Lung (tissue), 12 donors: Measurements from ENCODE around the gene CSK. TPM values are rescaled to one million over a fixed set of nuclear protein-coding genes. Genes with fewer than 3 reads are reported as not detected.

ENCODE experiments used
- ATAC-seq: fragments of 200-7000 bp; cut with Tn5 transposase; one replicate; pipeline ENCODE4 v1.9.1; 2020; ENCODE audit warnings: moderate number of reproducible peaks; ENCODE audit not compliant: insufficient read depth, low FRiP score
- DNase-seq, 3 donors: peaks; one replicate each; pipeline ENCODE4 v3.0.0-alpha.2; 2013 to 2017
- H3K27ac ChIP-seq, 2 donors: one replicate each; pipeline ENCODE4 v1.5.1; 2013; ENCODE audit warnings: mild to moderate bottlenecking in 2 of 2, moderate library complexity in 2 of 2, control low read depth in 1 of 2, inconsistent platforms in 1 of 2, low read depth in 1 of 2, low read length in 1 of 2
- H3K27me3 ChIP-seq, 3 donors: one replicate each; pipeline ENCODE4 v1.5.1; 2013; ENCODE audit warnings: low read length in 2 of 3; ENCODE audit not compliant: control insufficient read depth in 3 of 3, insufficient read depth in 3 of 3
- H3K36me3 ChIP-seq, 4 donors: one replicate each; pipeline ENCODE4 v1.5.1; 2013; ENCODE audit warnings: low read length in 4 of 4, mild to moderate bottlenecking in 1 of 4, moderate library complexity in 1 of 4; ENCODE audit not compliant: control insufficient read depth in 4 of 4, insufficient read depth in 4 of 4
- H3K4me1 ChIP-seq, 5 donors: one replicate each; pipeline ENCODE4 v1.5.1; 2013; ENCODE audit warnings: low read length in 5 of 5, mild to moderate bottlenecking in 2 of 5, moderate library complexity in 1 of 5; ENCODE audit not compliant: control insufficient read depth in 5 of 5, insufficient read depth in 5 of 5
- H3K4me3 ChIP-seq: one replicate; pipeline ENCODE4 v1.5.1; 2013; ENCODE audit warnings: mild to moderate bottlenecking, control low read depth, moderate library complexity
- H3K9ac ChIP-seq, 2 donors: one replicate each; pipeline ENCODE4 v1.5.1; 2013; ENCODE audit warnings: low read length in 2 of 2, control low read depth in 1 of 2; ENCODE audit not compliant: insufficient read depth in 1 of 2
- H3K9me3 ChIP-seq, 4 donors: one replicate each; pipeline ENCODE4 v1.5.1; 2013; ENCODE audit warnings: low read length in 3 of 4, mild to moderate bottlenecking in 1 of 4, moderate library complexity in 1 of 4; ENCODE audit not compliant: control insufficient read depth in 4 of 4, insufficient read depth in 3 of 4
- WGBS, 2 donors: extraction: QIAGEN DNeasy Blood & Tissue Kit; methylation state at CpG; one replicate each; pipeline ENCODE4 v1.1.7; 2013; 5-methylcytosine and 5-hydroxymethylcytosine counted together
- polyA plus RNA-seq, 2 donors: library from polyadenylated mRNA; stranded (reverse); fragments of 200-250 nt; gene quantifications; one replicate each; pipeline ENCODE4 v1.2.1, GENCODE V29; 2013
- total RNA-seq, 2 donors: library from RNA; depleted of rRNA in 1 of 2; stranded (reverse); fragments of >200 nt in 1 of 2; gene quantifications; one replicate each; pipeline ENCODE4 v1.2.1, GENCODE V29; 2014 to 2021
- TF ChIP-seq, protein P1 (sequence below): IDR thresholded peaks from 2 replicates; pipeline ENCODE4 v1.5.1; 2012; ENCODE audit warnings: mild to moderate bottlenecking; ENCODE audit errors: control extremely low read depth, extremely low read depth
- donor health status: control.
- donor health status: control.
- donor health status: Bipolar disorder and iron deficiency.
- donor health status: healthy.
- donor health status: DM: yes; HTN: yes; CAD: no.

CSK gene
- total and polyA plus RNA-seq, 4 donors: 39.7 to 99.1 (median 61.9) TPM

DNA sequence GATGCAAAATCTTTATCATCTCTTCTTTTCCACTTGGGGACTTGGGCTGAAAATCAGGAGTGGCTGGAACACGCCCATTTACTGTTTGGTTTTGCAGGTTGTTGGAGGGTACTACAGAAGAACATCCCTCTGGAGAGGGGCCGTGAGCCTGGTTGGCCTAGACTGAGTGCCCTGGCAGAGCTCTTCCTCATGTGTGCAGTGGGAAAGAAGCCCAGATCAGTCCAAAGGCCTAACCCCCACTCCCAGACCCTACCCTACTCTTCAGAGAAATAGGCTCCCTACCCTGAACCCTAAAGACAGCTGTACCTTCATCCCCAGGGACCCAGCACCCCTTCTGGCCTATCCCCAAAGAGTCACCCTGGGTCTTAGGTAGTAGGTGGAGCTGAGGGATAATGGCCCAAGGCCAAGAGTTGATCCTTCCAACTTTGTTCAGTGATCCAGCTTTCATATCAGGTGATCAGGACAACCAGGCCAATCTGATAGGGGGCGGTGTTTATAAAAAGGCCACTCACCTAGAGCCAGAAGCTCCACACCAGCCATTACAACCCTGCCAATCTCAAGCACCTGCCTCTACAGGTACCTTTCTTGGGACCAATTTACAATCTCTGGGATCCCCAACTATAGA is 33.4 kb upstream of the CSK start, which contains the start of gene CYP1A2:
CYP1A2 (plus strand) TSS at position 524 of the 625 bp plus-strand sequence. CDS start 894 bp downstream, outside the sequence.
- Histone ChIP-seq H3K4me1 (peaks cover 0 to 7% (median 0%) of the 10 kb centered on the region in 5 donors), H3K9me3 (no peaks in the 10 kb centered on the region), H3K36me3 (no peaks in the 10 kb centered on the region), H3K4me3 (no peak within 1 kb of the TSS), H3K27ac (no peak within 1 kb of the TSS), H3K9ac (no peak within 1 kb of the TSS), H3K27me3 (no peaks in the 10 kb centered on the region)
- WGBS, 2 donors: 82% methylated on average over 3 of the region's 3 CpGs
- TF ChIP-seq, protein P1, sequence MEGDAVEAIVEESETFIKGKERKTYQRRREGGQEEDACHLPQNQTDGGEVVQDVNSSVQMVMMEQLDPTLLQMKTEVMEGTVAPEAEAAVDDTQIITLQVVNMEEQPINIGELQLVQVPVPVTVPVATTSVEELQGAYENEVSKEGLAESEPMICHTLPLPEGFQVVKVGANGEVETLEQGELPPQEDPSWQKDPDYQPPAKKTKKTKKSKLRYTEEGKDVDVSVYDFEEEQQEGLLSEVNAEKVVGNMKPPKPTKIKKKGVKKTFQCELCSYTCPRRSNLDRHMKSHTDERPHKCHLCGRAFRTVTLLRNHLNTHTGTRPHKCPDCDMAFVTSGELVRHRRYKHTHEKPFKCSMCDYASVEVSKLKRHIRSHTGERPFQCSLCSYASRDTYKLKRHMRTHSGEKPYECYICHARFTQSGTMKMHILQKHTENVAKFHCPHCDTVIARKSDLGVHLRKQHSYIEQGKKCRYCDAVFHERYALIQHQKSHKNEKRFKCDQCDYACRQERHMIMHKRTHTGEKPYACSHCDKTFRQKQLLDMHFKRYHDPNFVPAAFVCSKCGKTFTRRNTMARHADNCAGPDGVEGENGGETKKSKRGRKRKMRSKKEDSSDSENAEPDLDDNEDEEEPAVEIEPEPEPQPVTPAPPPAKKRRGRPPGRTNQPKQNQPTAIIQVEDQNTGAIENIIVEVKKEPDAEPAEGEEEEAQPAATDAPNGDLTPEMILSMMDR: no peak
- DNase-seq: no peak
- ATAC-seq: no peak

DNA sequence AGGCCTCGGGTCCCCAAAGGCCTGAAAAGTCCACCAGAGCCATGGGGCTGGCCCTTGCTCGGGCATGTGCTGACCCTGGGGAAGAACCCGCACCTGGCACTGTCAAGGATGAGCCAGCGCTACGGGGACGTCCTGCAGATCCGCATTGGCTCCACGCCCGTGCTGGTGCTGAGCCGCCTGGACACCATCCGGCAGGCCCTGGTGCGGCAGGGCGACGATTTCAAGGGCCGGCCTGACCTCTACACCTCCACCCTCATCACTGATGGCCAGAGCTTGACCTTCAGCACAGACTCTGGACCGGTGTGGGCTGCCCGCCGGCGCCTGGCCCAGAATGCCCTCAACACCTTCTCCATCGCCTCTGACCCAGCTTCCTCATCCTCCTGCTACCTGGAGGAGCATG is 32.0 kb upstream of the CSK start:
- WGBS, 2 donors: 93 to 97% methylated on average over 20 of the region's 20 CpGs
- no peak for ATAC-seq
- DNase-seq: no peak

DNA sequence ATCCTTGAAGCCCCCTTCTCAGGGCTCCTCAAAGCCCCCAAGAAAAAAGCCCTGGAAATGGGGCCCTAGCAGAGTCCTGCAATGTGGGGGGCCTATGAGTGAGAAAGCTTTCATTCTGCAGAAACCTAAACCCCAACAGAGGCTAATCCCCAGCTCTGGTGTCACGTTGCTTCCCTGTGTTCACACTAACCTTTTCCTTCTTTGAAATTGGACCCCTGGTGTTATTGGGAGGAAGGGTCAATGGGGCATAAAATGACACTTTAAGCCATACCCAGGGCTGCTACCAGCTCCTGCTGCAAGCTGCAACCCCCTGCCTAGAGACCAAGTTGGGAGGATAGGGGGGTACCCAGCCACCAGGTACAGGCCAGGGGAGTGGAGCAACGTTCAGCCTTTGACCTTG is 31.1 kb upstream of the CSK start:
- Histone ChIP-seq H3K9me3 (no peaks in the 10 kb centered on the region), H3K27ac (no peak overlapping the region), H3K4me1 (peaks cover 0 to 7% (median 0%) of the 10 kb centered on the region in 5 donors), H3K27me3 (no peaks in the 10 kb centered on the region), H3K9ac (no peak overlapping the region), H3K4me3 (no peak overlapping the region), H3K36me3 (no peaks in the 10 kb centered on the region)
- DNase-seq (no peak), ATAC-seq (no peak)
- TF ChIP-seq, protein P1: no peak
- WGBS, 2 donors: 67% methylated on average over 2 of the region's 2 CpGs

More for the DNA sequence above, 32.0 kb upstream of the CSK start:
- Histone ChIP-seq H3K27ac (no peak overlapping the region), H3K4me3 (no peak overlapping the region), H3K36me3 (no peaks in the 10 kb centered on the region), H3K9me3 (no peaks in the 10 kb centered on the region), H3K4me1 (peaks cover 0 to 7% (median 0%) of the 10 kb centered on the region in 5 donors), H3K27me3 (no peaks in the 10 kb centered on the region), H3K9ac (no peak overlapping the region)
- TF ChIP-seq, protein P1: no peak
